Measurements from ENCODE around the gene KRTAP6-1. TPM values are rescaled to one million over a fixed set of nuclear protein-coding genes. Genes with fewer than 3 reads are reported as not detected.

The KRTAP6-1 gene
- not detected in 2 replicates for total RNA-seq (2014; rRNA removed; shearing (Covaris generic))

- DNase-seq (ENCODE audit: low read depth) = no peak
Observed at GRCh38 chr21:30613836-30614235, at the start of gene KRTAP6-1. TSS of gene KRTAP6-1 (minus strand) at chr21:30613930. CDS start at chr21:30613904, 26 bp downstream.

- no peak for DNase-seq (ENCODE audit: low read depth)
Observed at GRCh38 chr21:30652891-30653290, 39.2 kb upstream of the KRTAP6-1 start.

GRCh38 chr21:30646904-30647414, 33.2 kb upstream of the KRTAP6-1 start:
- no peak for DNase-seq (ENCODE audit: low read depth)

- no peak for DNase-seq (ENCODE audit: low read depth)
Observed at GRCh38 chr21:30642564-30642963, 28.8 kb upstream of the KRTAP6-1 start, which contains the start of gene KRTAP20-3. TSS of gene KRTAP20-3 (plus strand) at chr21:30642864.

- DNase-seq (ENCODE audit: low read depth) = no peak
Observed at GRCh38 chr21:30638686-30639085, 25.0 kb upstream of the KRTAP6-1 start.

GRCh38 chr21:30634906-30635305, 21.2 kb upstream of the KRTAP6-1 start, which contains the start of gene KRTAP20-2:
TSS of gene KRTAP20-2 (plus strand) at chr21:30635206. CDS start at chr21:30635264, 58 bp downstream.
- DNase-seq (ENCODE audit: low read depth) = no peak

- no peak for DNase-seq (ENCODE audit: low read depth)
Observed at GRCh38 chr21:30629200-30629599, 15.5 kb upstream of the KRTAP6-1 start.

GRCh38 chr21:30628109-30628508, 14.4 kb upstream of the KRTAP6-1 start:
- DNase-seq (ENCODE audit: low read depth) = no peak

- DNase-seq (ENCODE audit: low read depth) = no peak
Observed at GRCh38 chr21:30625449-30626165, 11.9 kb upstream of the KRTAP6-1 start.

GRCh38 chr21:30623362-30623761, 9.6 kb upstream of the KRTAP6-1 start:
- DNase-seq (ENCODE audit: low read depth) = no peak

- DNase-seq (ENCODE audit: low read depth) = no peak
Observed at GRCh38 chr21:30620522-30620921, 6.8 kb upstream of the KRTAP6-1 start, which contains the start of gene KRTAP20-4. TSS of gene KRTAP20-4 (plus strand) at chr21:30620627.

- no peak for DNase-seq (ENCODE audit: low read depth)
Observed at GRCh38 chr21:30620080-30620479, 6.3 kb upstream of the KRTAP6-1 start.

GRCh38 chr21:30616125-30616524, 2.4 kb upstream of the KRTAP6-1 start, which contains the start of gene KRTAP20-1:
TSS of gene KRTAP20-1 (plus strand) at chr21:30616425. CDS start at chr21:30616455, 30 bp downstream.
- no peak for DNase-seq (ENCODE audit: low read depth)

GRCh38 chr21:30615199-30615598, 1.5 kb upstream of the KRTAP6-1 start:
- no peak for DNase-seq (ENCODE audit: low read depth)

GRCh38 chr21:30612132-30612531, 1.6 kb downstream of the KRTAP6-1 start:
- no peak for DNase-seq (ENCODE audit: low read depth)

GRCh38 chr21:30605968-30606367, 7.8 kb downstream of the KRTAP6-1 start:
- DNase-seq (ENCODE audit: low read depth) = no peak

- DNase-seq (ENCODE audit: low read depth) = no peak
Observed at GRCh38 chr21:30600787-30601186, 12.9 kb downstream of the KRTAP6-1 start, which contains the start of gene KRTAP22-1. TSS of gene KRTAP22-1 (plus strand) at chr21:30601087.

GRCh38 chr21:30598802-30599201, 14.9 kb downstream of the KRTAP6-1 start, which contains the start of gene KRTAP6-2:
TSS of gene KRTAP6-2 (minus strand) at chr21:30598902. CDS start at chr21:30598874, 28 bp downstream.
- no peak for DNase-seq (ENCODE audit: low read depth)

- no peak for DNase-seq (ENCODE audit: low read depth)
Observed at GRCh38 chr21:30592140-30592539, 21.6 kb downstream of the KRTAP6-1 start, which contains the start of gene KRTAP6-3. TSS of gene KRTAP6-3 (plus strand) at chr21:30592440. CDS start at chr21:30592446, 6 bp downstream.

- DNase-seq (ENCODE audit: low read depth) = no peak
Observed at GRCh38 chr21:30590297-30590696, 23.4 kb downstream of the KRTAP6-1 start, which contains the start of gene KRTAP22-2. TSS of gene KRTAP22-2 (minus strand) at chr21:30590397.

- DNase-seq (ENCODE audit: low read depth) = no peak
Observed at GRCh38 chr21:30582870-30583269, 30.9 kb downstream of the KRTAP6-1 start.

- DNase-seq (ENCODE audit: low read depth) = no peak
Observed at GRCh38 chr21:30580132-30580531, 33.6 kb downstream of the KRTAP6-1 start.

GRCh38 chr21:30579346-30579745, 34.4 kb downstream of the KRTAP6-1 start:
- DNase-seq (ENCODE audit: low read depth) = no peak

Data from M059J (cell line).